ENCODE data around the gene HOXD12. TPM values are rescaled to one million over a fixed set of nuclear protein-coding genes. Genes with fewer than 3 reads are reported as not detected.

HOXD12 gene
- total and polyA plus RNA-seq, 5 donors: not detected

DNA sequence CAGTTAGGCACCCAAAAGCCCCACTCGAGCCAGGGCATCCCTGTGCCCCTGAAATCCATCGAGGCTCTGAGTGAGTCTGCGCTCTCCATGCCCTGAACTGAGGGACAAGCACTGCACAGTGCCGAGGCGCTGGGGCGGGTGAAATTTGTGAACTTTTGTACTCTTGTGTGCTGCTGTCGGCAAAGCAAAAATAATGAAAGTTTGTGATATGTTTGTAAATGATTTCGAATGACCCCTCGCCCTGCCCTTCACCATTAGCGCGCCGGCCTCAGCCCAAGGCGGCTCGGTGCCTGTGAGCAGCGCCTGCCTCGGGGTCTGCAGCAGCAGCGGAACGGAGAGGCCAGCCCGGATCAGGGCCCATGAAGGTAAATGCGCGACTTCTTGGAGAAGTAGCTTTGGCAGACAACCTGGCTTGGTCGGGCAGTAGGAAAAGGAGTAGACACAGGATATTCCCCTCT is 49.9 kb downstream of the HOXD12 start:
- no peak for ATAC-seq
- Histone ChIP-seq H3K27me3 (ENCODE audit: control insufficient read depth, insufficient read depth) (peaks cover 3% of the 10 kb centered on the region), H3K4me3 (ENCODE audit: low read length) (no peak overlapping the region), H3K9me3 (ENCODE audit: control insufficient read depth, low read length) (no peaks in the 10 kb centered on the region), H3K4me1 (ENCODE audit: control insufficient read depth, insufficient read depth, low read length) (peaks cover 3% of the 10 kb centered on the region), H3K27ac (ENCODE audit: low read length) (no peak overlapping the region)
- WGBS: 29% methylated on average over 22 of the region's 22 CpGs
- intact Hi-C loops (cut with DNase I): loop anchor here in 3 of 4 donors (10.0 kb wide), 2 partner anchors 405 to 665 kb away; no protein-coding TSS in a partner anchor
- DNase-seq: no peak

GRCh38 chr2:176149939-176150583 is 50.5 kb downstream of the HOXD12 start:
- no peak for DNase-seq
- no peaks in the 10 kb centered on the region for H3K27me3 ChIP-seq (ENCODE audit: control insufficient read depth, insufficient read depth)
- H3K9me3 ChIP-seq (ENCODE audit: control insufficient read depth, low read length): no peaks in the 10 kb centered on the region
- no peak for ATAC-seq
- peaks cover 3% of the 10 kb centered on the region for H3K4me1 ChIP-seq (ENCODE audit: control insufficient read depth, insufficient read depth, low read length)
- no peak overlapping the region for H3K4me3 ChIP-seq (ENCODE audit: low read length)
- WGBS: 20% methylated on average over 24 of the region's 24 CpGs
- intact Hi-C loops (cut with DNase I): loop anchor here in 3 of 4 donors (10.0 kb wide), 2 partner anchors 405 to 665 kb away; no protein-coding TSS in a partner anchor
- no peak overlapping the region for H3K27ac ChIP-seq (ENCODE audit: low read length)

- H3K27ac ChIP-seq (ENCODE audit: low read length): no peak overlapping the region
- ATAC-seq: no peak
- 23% methylated on average over 14 of the region's 14 CpGs for WGBS
- intact Hi-C loops (cut with DNase I): no loop called here
- peaks cover 3% of the 10 kb centered on the region for H3K4me1 ChIP-seq (ENCODE audit: control insufficient read depth, insufficient read depth, low read length)
- H3K9me3 ChIP-seq (ENCODE audit: control insufficient read depth, low read length): no peaks in the 10 kb centered on the region
- no peak for DNase-seq
- H3K27me3 ChIP-seq (ENCODE audit: control insufficient read depth, insufficient read depth): no peaks in the 10 kb centered on the region
- no peak overlapping the region for H3K4me3 ChIP-seq (ENCODE audit: low read length)
Observed at GRCh38 chr2:176150584-176151441, 51.2 kb downstream of the HOXD12 start.

DNA sequence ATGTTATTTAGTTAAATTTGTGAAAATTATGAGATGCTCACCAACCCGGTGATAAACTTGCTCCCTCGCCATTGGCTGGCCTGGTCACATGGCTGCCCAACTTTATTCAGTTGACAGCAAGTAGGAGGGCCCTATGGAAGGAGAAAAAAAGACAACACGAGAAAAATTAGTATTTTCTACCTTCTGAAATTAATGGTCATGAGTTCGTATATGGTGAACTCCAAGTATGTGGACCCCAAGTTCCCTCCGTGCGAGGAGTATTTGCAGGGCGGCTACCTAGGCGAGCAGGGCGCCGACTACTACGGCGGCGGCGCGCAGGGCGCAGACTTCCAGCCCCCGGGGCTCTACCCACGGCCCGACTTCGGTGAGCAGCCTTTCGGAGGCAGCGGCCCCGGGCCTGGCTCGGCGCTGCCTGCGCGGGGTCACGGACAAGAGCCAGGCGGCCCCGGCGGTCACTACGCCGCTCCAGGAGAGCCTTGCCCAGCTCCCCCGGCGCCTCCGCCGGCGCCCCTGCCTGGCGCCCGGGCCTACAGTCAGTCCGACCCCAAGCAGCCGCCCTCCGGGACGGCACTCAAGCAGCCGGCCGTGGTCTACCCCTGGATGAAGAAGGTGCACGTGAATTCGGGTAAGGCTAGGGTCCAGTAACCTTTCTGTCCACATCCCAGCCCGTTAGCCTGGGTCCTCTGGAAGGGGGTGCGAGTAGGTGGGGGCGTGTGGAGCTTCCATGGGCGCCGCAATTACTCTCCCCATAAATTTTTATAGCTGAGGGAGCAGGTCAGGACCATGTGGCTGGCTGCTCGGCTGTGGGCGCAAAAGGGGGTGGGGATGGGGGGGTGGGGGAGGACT is 52.1 kb downstream of the HOXD12 start, which contains the start of gene HOXD4:
Gene HOXD4 (plus strand): TSS at position 109 of the 846 bp plus-strand sequence. CDS start 84 bp downstream, at position 193.
- H3K4me1 ChIP-seq (ENCODE audit: control insufficient read depth, insufficient read depth, low read length): peaks cover 3% of the 10 kb centered on the region
- intact Hi-C loops (cut with DNase I): no loop called here
- no peak within 1 kb of the TSS for H3K27ac ChIP-seq (ENCODE audit: low read length)
- 8% methylated on average over 55 of the region's 55 CpGs for whole genome bisulfite sequencing
- H3K4me3 ChIP-seq (ENCODE audit: low read length): peak within 1 kb of the TSS; percentile 27
- DNase-seq (no peak), ATAC-seq (no peak)
- H3K27me3 ChIP-seq (ENCODE audit: control insufficient read depth, insufficient read depth): no peaks in the 10 kb centered on the region
- H3K9me3 ChIP-seq (ENCODE audit: control insufficient read depth, low read length): no peaks in the 10 kb centered on the region

Small RNAs within 50 kb of the gene (microRNA-seq; reads per million reads assigned to microRNA genes)
- 514 to 825 reads per million in 2 donors for gene MIR10B

Other genes with a start within 250 kb of the HOXD12 start
- 10 to 100 TPM; 22.6 to 37.2 (median 24.0) TPM for gene LNPK, start 97.5 kb upstream of the HOXD12 start, total RNA-seq
- gene LNPK, start 97.5 kb upstream of the HOXD12 start, polyA plus RNA-seq: 4.6 TPM
- gene EVX2, start 15.8 kb upstream of the HOXD12 start, total RNA-seq: not detected
- gene EVX2, start 15.8 kb upstream of the HOXD12 start, polyA plus RNA-seq: not detected
- not detected for gene HOXD13, start 7.1 kb upstream of the HOXD12 start, total RNA-seq
- not detected for gene HOXD13, start 7.1 kb upstream of the HOXD12 start, polyA plus RNA-seq
- not detected for gene HOXD11, start 7.5 kb downstream of the HOXD12 start, total RNA-seq
- not detected for gene HOXD11, start 7.5 kb downstream of the HOXD12 start, polyA plus RNA-seq
- not detected for gene HOXD10, start 17.0 kb downstream of the HOXD12 start, total RNA-seq
- not detected for gene HOXD10, start 17.0 kb downstream of the HOXD12 start, polyA plus RNA-seq
- not detected for gene HOXD9, start 22.9 kb downstream of the HOXD12 start, total RNA-seq
- 0.09 TPM for gene HOXD9, start 22.9 kb downstream of the HOXD12 start, polyA plus RNA-seq
- gene HOXD8, start 29.9 kb downstream of the HOXD12 start, total RNA-seq: under 1 TPM; 0.11 to 0.39 (median 0.28) TPM
- 0.63 TPM for gene HOXD8, start 29.9 kb downstream of the HOXD12 start, polyA plus RNA-seq
- gene HOXD4, start 51.8 kb downstream of the HOXD12 start, total RNA-seq: not detected
- gene HOXD4, start 51.8 kb downstream of the HOXD12 start, polyA plus RNA-seq: 0.29 TPM
- gene HOXD3, start 57.5 kb downstream of the HOXD12 start, total RNA-seq: not detected
- 0.16 TPM for gene HOXD3, start 57.5 kb downstream of the HOXD12 start, polyA plus RNA-seq
- not detected for gene HOXD1, start 88.9 kb downstream of the HOXD12 start, total RNA-seq
- 0.05 TPM for gene HOXD1, start 88.9 kb downstream of the HOXD12 start, polyA plus RNA-seq
- gene MTX2, start 169.6 kb downstream of the HOXD12 start, total RNA-seq: 10 to 100 TPM; 34.7 to 51.7 (median 43.2) TPM
- 83.3 TPM for gene MTX2, start 169.6 kb downstream of the HOXD12 start, polyA plus RNA-seq

All from right cardiac atrium (tissue), 5 donors.